Measurements from ENCODE around the gene LRP3. TPM values are rescaled to one million over a fixed set of nuclear protein-coding genes. Genes with fewer than 3 reads are reported as not detected.

Gene LRP3
- total RNA-seq, 5 donors from 2014 or later (not counting 1 experiment from before 2014, with no cell fraction given): 0.13 to 0.55 (median 0.19) TPM; not detected in 2

GRCh38 chr19:33233056-33233873, 39.1 kb downstream of the LRP3 start:
- Histone ChIP-seq H3K4me3 (ENCODE audit: control insufficient read depth in 1 of 2, extremely low read depth in 1 of 2, low read length in 1 of 2) (no peak overlapping the region), H3K27ac (ENCODE audit: low read length) (no peak overlapping the region), H3K36me3 (ENCODE audit: control insufficient read depth in 2 of 2, extremely low read depth in 1 of 2, insufficient read depth in 1 of 2, low read length in 1 of 2) (no peaks in the 10 kb centered on the region), H3K9me3 (no peaks in the 10 kb centered on the region), H3K27me3 (replicated peaks in 1 of 2; ENCODE audit: control insufficient read depth in 2 of 2, extremely low read depth in 1 of 2, insufficient read depth in 2 of 2, low read length in 1 of 2) (peaks cover 6 to 42% of the 10 kb centered on the region in 2 experiments), H3K4me1 (ENCODE audit: control insufficient read depth in 1 of 2, extremely low read depth in 1 of 2, insufficient read depth in 2 of 2, low read length in 2 of 2) (peaks cover 0 to 18% of the 10 kb centered on the region in 2 experiments)
- Mint-ChIP-seq H3K36me3 (peaks cover 6% of the 10 kb centered on the region), H3K9me3 (peaks cover 5 to 6% (median 6%) of the 10 kb centered on the region in 3 donors), H3K27me3 (peaks cover 21 to 28% of the 10 kb centered on the region in 2 donors), H3K4me1 (peaks cover 0 to 6% (median 5%) of the 10 kb centered on the region in 3 donors), H3K4me3 (no peak overlapping the region), H3K27ac (no peak overlapping the region)
- no peak for DNase-seq
- ChIA-PET CTCF (no interaction called here), POLR2A (no interaction called here)
- no peak for ATAC-seq (replicated peaks in 1 of 4)
- WGBS (ENCODE audit: insufficient coverage): 91% methylated on average over 9 of the region's 9 CpGs

GRCh38 chr19:33234092-33234491, 40.0 kb downstream of the LRP3 start:
- Histone ChIP-seq H3K36me3 (ENCODE audit: control insufficient read depth in 2 of 2, extremely low read depth in 1 of 2, insufficient read depth in 1 of 2, low read length in 1 of 2) (no peaks in the 10 kb centered on the region), H3K4me3 (ENCODE audit: control insufficient read depth in 1 of 2, extremely low read depth in 1 of 2, low read length in 1 of 2) (no peak overlapping the region), H3K27ac (ENCODE audit: low read length) (no peak overlapping the region), H3K9me3 (no peaks in the 10 kb centered on the region), H3K27me3 (replicated peaks in 1 of 2; ENCODE audit: control insufficient read depth in 2 of 2, extremely low read depth in 1 of 2, insufficient read depth in 2 of 2, low read length in 1 of 2) (peaks cover 6 to 40% of the 10 kb centered on the region in 2 experiments), H3K4me1 (ENCODE audit: control insufficient read depth in 1 of 2, extremely low read depth in 1 of 2, insufficient read depth in 2 of 2, low read length in 2 of 2) (peaks cover 0 to 26% of the 10 kb centered on the region in 2 experiments)
- no peak overlapping the region for H3K27ac Mint-ChIP-seq
- no peak overlapping the region for H3K4me3 Mint-ChIP-seq
- no peak for DNase-seq
- CTCF ChIA-PET: no interaction called here
- H3K9me3 Mint-ChIP-seq: no peaks in the 10 kb centered on the region
- POLR2A ChIA-PET: no interaction called here
- ATAC-seq (replicated peaks in 1 of 4): no peak
- WGBS (ENCODE audit: insufficient coverage): 74% methylated on average over 3 of the region's 8 CpGs
- no peaks in the 10 kb centered on the region for H3K36me3 Mint-ChIP-seq
- peaks cover 14 to 20% of the 10 kb centered on the region in 2 donors for H3K27me3 Mint-ChIP-seq
- peaks cover 0 to 6% (median 5%) of the 10 kb centered on the region in 3 donors for H3K4me1 Mint-ChIP-seq

GRCh38 chr19:33234736-33235135, 40.6 kb downstream of the LRP3 start:
- H3K27me3 ChIP-seq (replicated peaks in 1 of 2; ENCODE audit: control insufficient read depth in 2 of 2, extremely low read depth in 1 of 2, insufficient read depth in 2 of 2, low read length in 1 of 2): peaks cover 2 to 35% of the 10 kb centered on the region in 2 experiments
- 79% methylated on average over 3 of the region's 9 CpGs for WGBS (ENCODE audit: insufficient coverage)
- H3K4me1 ChIP-seq (ENCODE audit: control insufficient read depth in 1 of 2, extremely low read depth in 1 of 2, insufficient read depth in 2 of 2, low read length in 2 of 2): peaks cover 0 to 33% of the 10 kb centered on the region in 2 experiments
- no peak overlapping the region for H3K27ac ChIP-seq (ENCODE audit: low read length)
- H3K9me3 Mint-ChIP-seq: no peaks in the 10 kb centered on the region
- H3K36me3 Mint-ChIP-seq: no peaks in the 10 kb centered on the region
- DNase-seq: no peak
- no peak overlapping the region for H3K4me3 Mint-ChIP-seq
- H3K36me3 ChIP-seq (ENCODE audit: control insufficient read depth in 2 of 2, extremely low read depth in 1 of 2, insufficient read depth in 1 of 2, low read length in 1 of 2): no peaks in the 10 kb centered on the region
- H3K9me3 ChIP-seq: no peaks in the 10 kb centered on the region
- POLR2A ChIA-PET: no interaction called here
- no peak overlapping the region for H3K27ac Mint-ChIP-seq
- peaks cover 12 to 19% of the 10 kb centered on the region in 2 donors for H3K27me3 Mint-ChIP-seq
- CTCF ChIA-PET: interaction anchor here in 1 of 2 donors (1.6 kb wide), 1 partner anchor 11 kb away, joined by 8 read pairs; no protein-coding TSS in a partner anchor
- no peak overlapping the region for H3K4me3 ChIP-seq (ENCODE audit: control insufficient read depth in 1 of 2, extremely low read depth in 1 of 2, low read length in 1 of 2)
- ATAC-seq (replicated peaks in 1 of 4): no peak
- H3K4me1 Mint-ChIP-seq: peaks cover 0 to 9% (median 6%) of the 10 kb centered on the region in 3 donors

GRCh38 chr19:33235269-33235995, 41.3 kb downstream of the LRP3 start:
- peak overlapping the region; percentile 64 to 74 (median 66) for H3K4me3 Mint-ChIP-seq
- ChIA-PET POLR2A (no interaction called here), CTCF (interaction anchor here (0.6 to 1.6 kb wide), 6 partner anchors 12 to 1007 kb away, joined by 4 to 8 read pairs (median 4); partner anchors contain the start of gene CEBPG (in 1 of the 2))
- ATAC-seq (replicated peaks in 1 of 4): peak; percentile 47 to 68 (median 64)
- peaks cover 7 to 13% of the 10 kb centered on the region in 2 donors for H3K27me3 Mint-ChIP-seq
- Histone ChIP-seq H3K4me1 (ENCODE audit: control insufficient read depth in 1 of 2, extremely low read depth in 1 of 2, insufficient read depth in 2 of 2, low read length in 2 of 2) (peaks cover 0 to 40% of the 10 kb centered on the region in 2 experiments), H3K36me3 (ENCODE audit: control insufficient read depth in 2 of 2, extremely low read depth in 1 of 2, insufficient read depth in 1 of 2, low read length in 1 of 2) (no peaks in the 10 kb centered on the region), H3K9me3 (no peaks in the 10 kb centered on the region), H3K4me3 (ENCODE audit: control insufficient read depth in 1 of 2, extremely low read depth in 1 of 2, low read length in 1 of 2) (peak overlapping the region in 1 of 2 donors; percentile 35), H3K27ac (ENCODE audit: low read length) (no peak overlapping the region), H3K27me3 (replicated peaks in 1 of 2; ENCODE audit: control insufficient read depth in 2 of 2, extremely low read depth in 1 of 2, insufficient read depth in 2 of 2, low read length in 1 of 2) (peaks cover 2 to 35% of the 10 kb centered on the region in 2 experiments)
- H3K4me1 Mint-ChIP-seq: peaks cover 0 to 9% (median 6%) of the 10 kb centered on the region in 3 donors
- 19% methylated on average over 29 of the region's 30 CpGs for WGBS (ENCODE audit: insufficient coverage)
- H3K9me3 Mint-ChIP-seq: no peaks in the 10 kb centered on the region
- peak; percentile 13 to 84 (median 65) for DNase-seq
- H3K27ac Mint-ChIP-seq: peak overlapping the region in 1 of 2 donors; percentile 17
- no peaks in the 10 kb centered on the region for H3K36me3 Mint-ChIP-seq

GRCh38 chr19:33235996-33236350, 41.8 kb downstream of the LRP3 start:
- no peaks in the 10 kb centered on the region for H3K9me3 Mint-ChIP-seq
- peaks cover 1 to 8% of the 10 kb centered on the region in 2 donors for H3K27me3 Mint-ChIP-seq
- Histone ChIP-seq H3K4me1 (ENCODE audit: control insufficient read depth in 1 of 2, extremely low read depth in 1 of 2, insufficient read depth in 2 of 2, low read length in 2 of 2) (peaks cover 0 to 45% of the 10 kb centered on the region in 2 experiments), H3K9me3 (no peaks in the 10 kb centered on the region), H3K27ac (ENCODE audit: low read length) (no peak overlapping the region), H3K27me3 (replicated peaks in 1 of 2; ENCODE audit: control insufficient read depth in 2 of 2, extremely low read depth in 1 of 2, insufficient read depth in 2 of 2, low read length in 1 of 2) (peaks cover 2 to 37% of the 10 kb centered on the region in 2 experiments), H3K4me3 (ENCODE audit: control insufficient read depth in 1 of 2, extremely low read depth in 1 of 2, low read length in 1 of 2) (no peak overlapping the region), H3K36me3 (ENCODE audit: control insufficient read depth in 2 of 2, extremely low read depth in 1 of 2, insufficient read depth in 1 of 2, low read length in 1 of 2) (no peaks in the 10 kb centered on the region)
- ChIA-PET CTCF (interaction anchor here (0.5 to 1.6 kb wide), 6 partner anchors 12 to 173 kb away, joined by 3 to 8 read pairs (median 4); partner anchors contain the start of gene CEBPG (in 1 of the 2)), POLR2A (no interaction called here)
- H3K4me1 Mint-ChIP-seq: peaks cover 0 to 9% (median 6%) of the 10 kb centered on the region in 3 donors
- ATAC-seq (replicated peaks in 1 of 4) (peak in 2 of 4 experiments; percentile 14 to 45), DNase-seq (peak in 1 of 35 experiments; percentile 30)
- 70% methylated on average over 15 of the region's 20 CpGs for WGBS (ENCODE audit: insufficient coverage)
- peak overlapping the region in 1 of 3 donors; percentile 15 for H3K4me3 Mint-ChIP-seq
- H3K36me3 Mint-ChIP-seq: no peaks in the 10 kb centered on the region
- no peak overlapping the region for H3K27ac Mint-ChIP-seq

Data from T-cell (primary cell).